GM19193 (cell line): ENCODE measurements around the gene DPP6.

Experiments
- POLR2A ChIP-seq: IDR thresholded peaks from 4 replicates; pipeline ENCODE4 v1.6.1; 2011; ENCODE audit not compliant: insufficient read depth, insufficient read length; ENCODE audit errors: extremely low read depth

Gene DPP6

DNA sequence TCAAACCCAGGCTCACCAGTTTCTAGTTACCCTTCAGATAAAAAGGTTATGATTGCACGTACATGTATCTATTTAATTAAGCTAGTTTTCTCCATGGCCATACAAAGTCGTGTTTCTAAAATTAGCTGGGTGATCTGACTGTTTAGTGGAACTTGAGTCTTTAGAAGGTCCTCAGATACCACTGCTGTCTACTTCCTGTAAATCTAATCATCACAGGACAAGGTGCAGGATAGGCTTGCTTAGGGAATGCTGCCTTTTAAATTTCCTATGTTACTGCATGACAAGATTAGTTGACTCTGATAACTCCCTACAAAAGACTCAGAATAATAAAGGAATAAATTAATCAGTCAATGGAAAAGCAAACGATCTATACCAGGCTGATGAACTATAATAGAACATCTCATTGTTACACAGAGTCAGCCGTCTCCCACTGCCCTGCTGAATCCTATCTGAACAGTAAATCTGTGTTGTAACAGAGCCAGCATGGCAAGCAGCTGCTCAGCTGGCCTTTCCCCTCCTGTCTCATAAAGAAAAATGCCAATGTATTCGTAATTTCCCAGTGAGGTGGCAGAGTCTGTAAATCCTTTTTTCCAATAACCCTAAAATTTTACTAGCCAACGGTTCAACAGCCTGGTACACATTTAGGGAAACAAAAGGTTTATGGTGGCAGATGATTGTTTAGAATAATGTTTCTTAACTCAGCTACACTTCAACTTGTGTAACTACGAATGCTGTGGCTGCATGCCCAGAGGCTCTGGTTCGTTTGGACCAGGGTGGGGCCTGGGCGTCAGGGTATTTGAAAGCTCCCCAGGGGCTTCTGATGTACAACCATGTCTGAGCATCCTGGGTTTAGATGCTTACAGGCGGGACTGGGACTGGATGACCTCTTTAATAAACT is 632.7 kb downstream of the DPP6 start:
- TF ChIP-seq POLR2A: no peak

DNA sequence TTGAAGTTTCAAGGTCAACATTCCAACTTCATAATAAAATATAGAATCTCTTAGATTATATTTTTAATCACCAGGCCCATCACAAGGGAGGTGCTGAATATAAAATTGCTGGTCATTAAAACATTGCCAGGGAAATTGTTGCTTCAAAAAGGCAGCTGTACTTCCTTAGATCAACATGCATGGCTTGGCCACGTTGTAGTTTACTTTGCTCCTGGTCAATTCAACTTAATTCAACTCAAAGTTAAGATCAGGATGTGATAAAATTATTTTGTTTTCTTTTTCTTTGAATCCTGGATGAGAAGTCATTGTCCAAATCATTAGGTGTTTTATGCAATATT is 633.3 kb downstream of the DPP6 start:
- TF ChIP-seq POLR2A: no peak

DNA sequence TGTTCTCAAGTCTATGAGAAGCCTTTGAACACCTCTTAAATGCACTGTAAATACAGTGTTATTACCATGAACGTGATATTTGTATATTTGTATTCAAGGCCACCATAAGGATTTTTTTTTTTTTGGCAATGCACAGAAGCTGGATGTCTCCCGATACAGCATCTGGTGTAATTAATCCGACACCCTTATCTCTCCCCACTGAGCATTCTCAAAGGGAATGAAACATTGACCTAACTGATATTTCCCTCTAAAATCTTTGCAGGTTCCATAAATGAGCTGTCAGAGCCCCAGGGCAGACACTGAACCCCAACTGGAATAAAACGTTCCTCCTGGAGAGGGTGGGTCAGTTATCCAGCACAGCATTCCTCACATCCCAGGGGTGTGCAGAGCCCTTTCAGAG is 634.1 kb downstream of the DPP6 start:
- no peak for TF ChIP-seq POLR2A

DNA sequence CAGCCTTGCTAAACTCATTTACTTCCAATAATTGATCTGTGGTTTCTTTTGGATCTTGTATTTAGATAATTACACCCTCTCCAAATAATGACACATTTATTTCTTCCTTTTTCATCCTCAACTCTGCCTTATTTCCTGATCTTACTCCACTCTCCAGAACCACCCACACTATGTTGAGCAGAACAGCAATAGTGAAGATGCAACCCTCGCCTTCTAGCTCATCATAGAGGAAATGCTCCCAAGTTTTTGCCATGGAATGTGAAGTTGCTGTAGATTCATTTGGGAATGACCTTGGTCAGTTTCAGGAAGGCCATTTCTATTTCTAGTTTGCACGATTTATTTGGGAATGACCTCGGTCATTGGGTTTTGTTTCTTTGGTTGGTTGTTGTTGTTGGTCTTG is 636.8 kb downstream of the DPP6 start:
- TF ChIP-seq POLR2A: no peak

DNA sequence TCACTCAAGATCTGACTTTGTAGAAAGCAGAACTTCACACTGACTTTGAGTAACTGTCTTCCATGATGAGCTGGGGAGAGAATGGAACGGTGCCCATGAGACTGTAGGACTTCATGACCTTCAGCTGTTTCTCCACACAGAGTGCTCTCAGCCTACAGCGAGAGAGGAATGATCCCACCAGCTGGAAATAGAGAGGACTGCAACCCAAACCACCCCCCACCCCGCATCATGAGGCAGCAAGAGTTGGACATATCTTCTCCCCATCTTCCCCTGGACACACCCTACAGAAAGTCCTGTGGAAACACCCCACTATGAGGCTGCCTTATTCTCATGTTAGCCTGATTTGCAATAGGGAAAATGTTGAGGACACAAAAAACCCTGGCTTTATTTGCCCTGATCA is 638.2 kb downstream of the DPP6 start:
- TF ChIP-seq POLR2A: no peak

DNA sequence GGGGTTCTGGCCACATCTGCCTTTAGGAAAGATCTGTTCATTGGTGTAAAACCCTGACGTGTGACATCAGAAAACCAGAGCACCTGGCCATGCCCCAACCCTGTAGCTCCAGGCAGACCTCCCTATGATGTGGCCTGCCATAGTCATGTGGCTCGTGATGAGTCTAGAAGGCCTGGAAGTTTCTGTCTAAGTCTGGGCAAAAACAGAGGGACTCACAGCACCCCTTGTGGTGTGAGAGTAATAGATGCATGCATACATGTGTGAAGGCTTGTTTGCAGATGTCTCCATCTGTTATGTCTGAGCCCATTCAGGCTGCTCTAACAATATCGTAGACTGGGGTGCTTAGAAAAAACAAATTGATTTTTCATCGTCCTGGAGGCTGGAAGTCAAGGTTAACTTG is 641.5 kb downstream of the DPP6 start:
- no peak for TF ChIP-seq POLR2A

DNA sequence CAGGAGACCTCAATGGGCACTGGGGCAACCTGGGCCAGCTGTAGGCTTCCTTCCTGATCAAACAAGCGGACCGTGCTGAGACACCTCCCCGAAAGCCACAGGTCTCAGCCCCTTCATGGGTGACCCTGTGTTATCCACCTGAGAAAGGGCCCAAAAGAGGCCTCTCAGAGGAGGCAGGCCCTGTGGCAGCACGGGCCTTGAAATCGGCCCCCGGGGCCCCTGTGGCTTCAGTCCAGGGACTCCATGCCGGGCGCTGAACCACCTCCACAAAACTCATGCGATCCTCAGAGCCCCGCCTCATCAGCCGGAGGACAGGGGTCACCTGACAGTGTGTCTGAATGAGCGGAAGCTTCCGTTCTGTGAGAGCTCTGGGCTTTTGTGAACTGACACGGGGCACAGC is 643.6 kb downstream of the DPP6 start:
- no peak for TF ChIP-seq POLR2A

DNA sequence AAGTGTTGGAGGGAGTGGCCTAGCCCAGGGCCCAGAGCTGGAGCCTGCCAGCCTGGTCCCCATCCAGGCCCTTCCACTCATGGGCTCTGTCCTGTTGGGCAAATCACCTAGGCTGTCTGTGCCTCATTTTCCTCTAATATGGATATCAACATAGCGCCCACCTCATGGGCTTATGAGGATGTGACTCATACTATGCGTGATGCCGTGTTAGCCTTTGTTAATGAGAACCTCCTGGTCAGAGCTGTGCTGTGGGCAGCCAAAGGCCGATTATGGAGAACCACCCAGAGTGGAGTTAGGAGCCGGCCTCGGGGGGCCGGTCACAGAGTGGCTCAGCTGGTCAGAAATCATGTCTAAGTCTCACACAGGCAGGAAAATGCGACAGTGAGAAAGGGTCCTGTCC is 644.4 kb downstream of the DPP6 start:
- no peak for TF ChIP-seq POLR2A

DNA sequence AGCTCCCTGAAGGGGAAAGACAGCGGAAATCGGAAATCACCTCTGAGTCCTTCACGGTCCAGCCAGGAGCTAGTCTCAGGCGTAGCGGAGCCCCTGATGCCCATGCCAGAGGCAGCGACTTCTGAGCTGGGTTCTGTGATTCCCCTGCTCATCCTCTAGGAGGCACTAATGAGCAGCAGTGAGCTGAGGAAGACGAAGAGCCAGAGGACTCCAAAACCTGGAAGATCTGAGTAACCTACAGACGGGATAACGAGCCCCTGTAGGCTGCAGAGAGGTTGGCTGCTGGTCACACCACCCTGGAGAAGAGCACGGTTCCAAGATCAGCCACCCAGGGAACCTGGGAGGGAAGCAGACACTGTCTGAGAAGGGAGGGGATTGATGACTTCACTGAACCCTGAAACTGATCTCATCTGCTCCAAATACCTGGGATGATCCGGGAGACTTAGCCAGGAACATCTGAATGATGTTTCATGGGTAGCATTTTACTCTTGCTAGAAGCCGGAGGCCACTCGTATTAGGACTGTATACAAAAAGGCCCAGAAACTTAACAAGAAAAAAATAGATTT is 646.6 kb downstream of the DPP6 start:
- TF ChIP-seq POLR2A: no peak

DNA sequence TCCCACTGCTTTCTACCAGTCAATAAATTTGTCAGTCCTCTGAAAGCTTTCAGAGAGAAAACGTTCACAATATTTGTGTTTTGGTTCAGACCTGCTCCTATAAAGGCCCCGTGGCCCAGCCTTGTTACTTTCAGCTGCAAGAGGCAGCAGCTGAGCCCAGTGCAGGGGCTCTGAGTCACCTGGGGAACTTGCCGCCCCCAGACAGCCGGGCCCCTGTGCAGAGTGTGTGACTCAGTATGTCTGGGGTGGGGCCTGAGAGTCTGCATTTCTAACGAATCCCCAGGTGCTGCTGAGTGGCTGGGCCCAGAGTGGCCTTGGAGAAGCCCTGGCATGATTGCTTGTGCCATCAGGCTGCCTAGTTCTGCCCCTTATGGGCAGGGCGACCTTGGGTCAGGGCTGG is 647.2 kb downstream of the DPP6 start:
- no peak for TF ChIP-seq POLR2A

DNA sequence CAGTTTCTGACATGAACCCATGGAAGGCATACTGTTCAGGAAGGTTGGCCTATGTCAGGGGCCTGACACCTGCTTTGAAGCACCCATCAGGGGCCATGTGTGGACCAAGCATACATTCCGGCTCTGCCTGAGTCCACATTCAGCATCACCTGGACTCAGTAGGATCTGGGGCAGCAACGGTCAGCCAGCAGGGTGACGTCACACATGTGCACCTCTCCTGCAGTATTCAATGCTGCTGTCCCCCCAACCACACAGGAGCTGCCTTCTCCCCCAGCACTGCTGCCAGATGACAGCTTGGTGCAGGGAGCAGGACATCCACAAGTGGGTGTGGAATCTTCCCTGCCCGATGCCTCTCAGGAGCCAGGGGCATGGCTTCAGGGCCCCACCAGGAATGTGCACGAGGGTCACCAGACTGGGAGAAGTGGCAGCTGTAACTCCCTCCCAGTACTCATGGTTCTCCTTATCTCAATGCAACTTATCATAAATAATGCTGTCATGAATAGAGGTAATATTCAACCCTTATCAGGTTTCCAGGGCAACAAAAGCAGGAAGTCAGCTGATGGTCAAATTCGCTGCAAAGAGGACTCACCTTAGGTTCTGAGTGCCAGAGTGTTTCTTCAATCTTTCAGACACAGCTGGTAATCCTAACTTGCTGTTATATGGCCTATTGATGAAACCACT is 657.8 kb downstream of the DPP6 start:
- TF ChIP-seq POLR2A: no peak

DNA sequence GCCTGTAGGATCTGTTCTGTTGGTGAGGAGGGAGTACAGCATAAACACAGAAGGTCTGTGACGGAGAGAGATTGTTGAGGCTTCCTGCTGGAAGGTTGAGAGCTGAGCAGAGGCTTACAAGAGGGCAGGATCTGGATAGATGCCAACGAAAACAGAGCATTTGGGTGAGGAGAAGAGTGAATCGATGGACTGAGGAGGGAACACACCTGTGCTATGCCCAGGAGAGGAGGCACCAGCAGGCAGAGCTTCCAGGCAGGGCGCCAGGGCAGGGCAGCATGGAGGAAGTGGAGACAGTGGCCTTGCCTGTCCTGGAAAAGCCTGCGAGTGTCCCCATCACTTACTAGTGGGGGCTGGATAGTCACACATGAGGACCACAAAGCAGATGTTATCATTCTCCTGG is 667.8 kb downstream of the DPP6 start:
- no peak for TF ChIP-seq POLR2A

DNA sequence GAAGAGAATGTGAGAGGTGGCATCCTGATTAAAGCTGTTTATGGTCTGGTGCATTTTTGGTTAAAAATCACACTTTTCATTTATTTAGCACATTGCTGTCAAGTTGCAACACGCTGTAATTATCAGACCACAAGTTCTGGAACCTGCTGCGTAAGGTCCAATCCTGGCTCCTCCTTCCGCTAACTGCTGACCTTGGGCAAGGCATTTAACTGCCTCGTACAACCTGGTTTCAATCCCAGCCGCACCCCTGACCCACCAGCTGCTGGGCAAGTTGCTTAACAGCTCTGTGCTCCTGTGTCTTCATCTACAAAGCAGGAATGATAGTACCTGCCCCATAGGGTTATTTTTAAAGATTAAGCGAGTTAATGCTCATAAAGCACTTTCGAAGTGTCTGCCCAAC is 668.9 kb downstream of the DPP6 start:
- TF ChIP-seq POLR2A: no peak

DNA sequence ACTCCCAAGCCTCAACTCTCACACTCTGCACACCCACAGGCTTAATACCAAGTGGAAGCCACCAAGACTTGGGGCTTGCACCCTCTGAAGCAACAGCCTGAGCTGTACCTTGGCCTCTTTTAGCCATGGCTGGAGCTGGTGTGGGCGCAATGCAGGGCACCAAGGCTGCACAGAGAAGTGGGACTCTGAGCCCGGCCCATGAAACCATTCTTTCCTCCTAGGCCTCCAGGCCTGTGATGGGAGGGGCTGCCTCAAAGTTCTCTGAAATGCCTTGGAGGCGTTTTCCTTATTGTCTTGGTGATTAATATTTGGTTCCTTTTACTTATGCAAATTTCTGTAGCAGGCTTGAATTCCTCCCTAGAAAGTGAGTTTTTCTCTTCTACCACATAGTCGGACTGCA is 674.2 kb downstream of the DPP6 start:
- TF ChIP-seq POLR2A: no peak

DNA sequence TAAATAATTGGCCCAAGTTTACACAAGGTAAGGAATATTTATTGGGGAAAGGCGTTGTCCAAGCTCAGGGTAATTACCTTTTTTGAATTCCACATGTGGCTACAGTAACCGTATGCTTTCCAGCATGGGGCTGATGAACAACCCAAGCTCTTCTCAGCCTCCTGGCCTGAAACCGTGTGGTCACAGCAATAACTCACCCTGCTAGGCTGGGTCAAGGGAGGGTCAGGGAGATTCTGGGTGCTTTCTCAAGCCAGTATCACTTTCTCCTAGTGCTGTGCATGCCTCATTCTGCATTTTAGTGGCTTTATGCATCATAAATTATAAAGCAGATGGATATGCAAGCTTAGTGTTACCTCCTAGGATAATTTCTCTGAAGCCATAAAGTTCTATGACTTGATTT is 676.9 kb downstream of the DPP6 start:
- no peak for TF ChIP-seq POLR2A

DNA sequence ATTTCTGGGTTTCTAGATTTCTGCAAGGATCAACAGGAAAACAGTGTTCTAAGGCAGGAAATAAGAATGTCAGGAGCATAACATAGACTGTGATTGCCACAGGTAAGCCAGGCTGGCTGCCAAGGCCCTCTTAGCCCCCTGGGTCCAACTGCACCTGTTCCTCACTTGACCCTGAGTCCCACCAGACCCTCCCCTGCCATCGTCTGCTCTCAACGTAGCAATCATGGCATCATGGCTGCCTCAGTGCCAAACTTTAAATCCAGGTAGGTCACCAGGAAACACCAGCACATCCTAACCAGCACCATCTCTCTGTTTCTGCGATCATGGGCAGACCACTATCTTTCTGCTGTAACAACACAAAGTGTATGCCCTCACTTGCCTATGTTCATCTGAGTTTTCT is 683.6 kb downstream of the DPP6 start:
- no peak for TF ChIP-seq POLR2A
